HEK293 (cell line): ENCODE measurements around the gene CARD11.

ENCODE experiments used
- TF ChIP-seq, protein P1 (sequence below): fragments of 450-650 bp; formaldehyde crosslinking; IDR thresholded peaks from 2 replicates; pipeline ENCODE4 v1.5.1; 2016; ENCODE audit warnings: missing biosample characterization, missing genetic modification characterization
- TF ChIP-seq, protein P2 (sequence below): fragments of 450-650 bp; formaldehyde crosslinking; IDR thresholded peaks from 2 replicates; pipeline ENCODE4 v1.5.1; 2016; ENCODE audit warnings: missing biosample characterization, missing genetic modification characterization

DNA sequence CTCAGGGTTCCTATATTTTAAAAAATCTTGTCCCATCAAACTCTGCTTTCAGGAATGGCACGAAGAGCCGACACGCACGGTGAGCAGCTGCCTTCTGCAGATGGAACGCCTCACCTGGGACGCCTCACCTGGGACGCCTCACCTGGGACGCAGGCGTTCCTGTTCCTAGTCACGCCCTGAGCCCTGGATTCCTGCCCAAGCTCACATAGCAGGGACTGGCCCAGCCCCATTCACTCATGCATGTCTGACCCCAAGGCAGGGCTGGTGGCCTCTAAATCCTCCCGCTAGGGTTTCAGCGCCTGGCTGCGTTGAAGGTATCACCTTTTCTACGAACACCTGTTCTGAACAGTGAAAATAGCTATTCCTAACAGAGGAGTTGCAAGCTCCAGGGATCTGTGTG, 49.8 kb downstream of the CARD11 start:
- TF ChIP-seq, protein P1, sequence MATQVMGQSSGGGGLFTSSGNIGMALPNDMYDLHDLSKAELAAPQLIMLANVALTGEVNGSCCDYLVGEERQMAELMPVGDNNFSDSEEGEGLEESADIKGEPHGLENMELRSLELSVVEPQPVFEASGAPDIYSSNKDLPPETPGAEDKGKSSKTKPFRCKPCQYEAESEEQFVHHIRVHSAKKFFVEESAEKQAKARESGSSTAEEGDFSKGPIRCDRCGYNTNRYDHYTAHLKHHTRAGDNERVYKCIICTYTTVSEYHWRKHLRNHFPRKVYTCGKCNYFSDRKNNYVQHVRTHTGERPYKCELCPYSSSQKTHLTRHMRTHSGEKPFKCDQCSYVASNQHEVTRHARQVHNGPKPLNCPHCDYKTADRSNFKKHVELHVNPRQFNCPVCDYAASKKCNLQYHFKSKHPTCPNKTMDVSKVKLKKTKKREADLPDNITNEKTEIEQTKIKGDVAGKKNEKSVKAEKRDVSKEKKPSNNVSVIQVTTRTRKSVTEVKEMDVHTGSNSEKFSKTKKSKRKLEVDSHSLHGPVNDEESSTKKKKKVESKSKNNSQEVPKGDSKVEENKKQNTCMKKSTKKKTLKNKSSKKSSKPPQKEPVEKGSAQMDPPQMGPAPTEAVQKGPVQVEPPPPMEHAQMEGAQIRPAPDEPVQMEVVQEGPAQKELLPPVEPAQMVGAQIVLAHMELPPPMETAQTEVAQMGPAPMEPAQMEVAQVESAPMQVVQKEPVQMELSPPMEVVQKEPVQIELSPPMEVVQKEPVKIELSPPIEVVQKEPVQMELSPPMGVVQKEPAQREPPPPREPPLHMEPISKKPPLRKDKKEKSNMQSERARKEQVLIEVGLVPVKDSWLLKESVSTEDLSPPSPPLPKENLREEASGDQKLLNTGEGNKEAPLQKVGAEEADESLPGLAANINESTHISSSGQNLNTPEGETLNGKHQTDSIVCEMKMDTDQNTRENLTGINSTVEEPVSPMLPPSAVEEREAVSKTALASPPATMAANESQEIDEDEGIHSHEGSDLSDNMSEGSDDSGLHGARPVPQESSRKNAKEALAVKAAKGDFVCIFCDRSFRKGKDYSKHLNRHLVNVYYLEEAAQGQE: no peak
- TF ChIP-seq, protein P2, sequence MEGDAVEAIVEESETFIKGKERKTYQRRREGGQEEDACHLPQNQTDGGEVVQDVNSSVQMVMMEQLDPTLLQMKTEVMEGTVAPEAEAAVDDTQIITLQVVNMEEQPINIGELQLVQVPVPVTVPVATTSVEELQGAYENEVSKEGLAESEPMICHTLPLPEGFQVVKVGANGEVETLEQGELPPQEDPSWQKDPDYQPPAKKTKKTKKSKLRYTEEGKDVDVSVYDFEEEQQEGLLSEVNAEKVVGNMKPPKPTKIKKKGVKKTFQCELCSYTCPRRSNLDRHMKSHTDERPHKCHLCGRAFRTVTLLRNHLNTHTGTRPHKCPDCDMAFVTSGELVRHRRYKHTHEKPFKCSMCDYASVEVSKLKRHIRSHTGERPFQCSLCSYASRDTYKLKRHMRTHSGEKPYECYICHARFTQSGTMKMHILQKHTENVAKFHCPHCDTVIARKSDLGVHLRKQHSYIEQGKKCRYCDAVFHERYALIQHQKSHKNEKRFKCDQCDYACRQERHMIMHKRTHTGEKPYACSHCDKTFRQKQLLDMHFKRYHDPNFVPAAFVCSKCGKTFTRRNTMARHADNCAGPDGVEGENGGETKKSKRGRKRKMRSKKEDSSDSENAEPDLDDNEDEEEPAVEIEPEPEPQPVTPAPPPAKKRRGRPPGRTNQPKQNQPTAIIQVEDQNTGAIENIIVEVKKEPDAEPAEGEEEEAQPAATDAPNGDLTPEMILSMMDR (tag by site-specific recombination): no peak
